HG02798 (cell line): ENCODE data around the gene DNAAF3.
"Not testable (repeated sequence)": the region's sequence is repeated elsewhere in the genome, so short reads cannot be mapped to it uniquely, and the experiment has no call there.

Source experiments
- ATAC-seq: cut with Tn5 transposase; IDR thresholded peaks from one replicate; pipeline ENCODE4 v1.9.1; 2021; ENCODE audit warnings: mild to moderate bottlenecking; ENCODE audit not compliant: unreplicated experiment, poor library complexity

DNAAF3 gene

DNA sequence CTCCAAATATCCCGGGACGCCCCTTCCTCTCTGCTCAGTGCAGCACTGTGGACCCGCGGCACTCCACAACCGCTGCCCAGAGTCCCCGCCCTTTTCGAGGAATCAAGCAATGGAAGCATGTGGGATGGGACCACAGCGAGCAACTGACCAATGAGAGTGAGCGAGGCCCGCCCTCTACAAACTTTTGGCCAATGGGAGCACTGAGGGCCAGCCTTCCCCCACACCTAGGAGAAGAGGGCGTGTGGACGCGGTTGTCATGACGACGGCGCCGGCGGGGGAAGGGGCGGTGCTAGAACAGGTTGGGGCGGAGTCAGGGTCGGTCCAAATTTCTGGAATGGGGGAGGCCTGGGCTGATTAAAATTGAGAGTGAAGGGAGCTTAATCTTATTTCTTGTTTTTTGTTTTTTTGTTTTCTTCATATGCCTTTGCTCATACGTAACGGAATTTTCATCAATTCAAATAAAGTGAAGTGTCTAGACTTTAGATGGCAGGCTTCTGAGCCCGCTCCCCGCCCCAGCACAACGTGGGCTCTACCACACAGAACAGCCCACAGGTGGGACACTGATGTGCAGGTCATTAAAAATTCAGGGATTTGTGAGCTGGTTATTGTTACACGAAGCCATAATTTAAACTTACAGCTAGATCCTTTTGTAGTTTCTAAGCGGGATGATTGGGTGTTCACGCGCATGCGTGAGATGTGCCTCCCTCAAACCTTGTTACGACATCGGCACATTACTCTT, at the start of gene DNAAF3:
TSS of gene DNAAF3 (minus strand) at position 84 of the 739 bp plus-strand sequence. CDS start 200 bp downstream, outside the sequence.
- ATAC-seq: peak; percentile 61

DNA sequence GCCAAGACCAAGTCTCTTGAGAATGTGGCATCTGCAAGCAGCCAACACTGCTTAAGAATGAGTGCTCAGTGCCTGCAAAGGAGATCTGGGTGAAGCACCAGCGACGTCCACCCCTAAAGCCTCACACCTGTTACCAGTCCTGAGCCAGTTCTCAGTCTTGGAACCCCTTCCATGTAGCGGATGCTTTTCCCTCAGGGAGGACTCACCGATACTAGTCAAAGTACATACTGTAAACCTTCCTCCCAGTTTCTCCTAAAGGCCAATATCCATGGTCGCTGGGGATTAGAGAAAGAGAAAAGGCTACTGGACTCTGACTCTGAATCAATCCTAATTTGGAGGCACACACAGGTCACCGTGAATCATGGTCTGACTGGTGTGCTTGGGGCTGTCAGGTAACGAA, 47.1 kb upstream of the DNAAF3 start:
- ATAC-seq: no peak

DNA sequence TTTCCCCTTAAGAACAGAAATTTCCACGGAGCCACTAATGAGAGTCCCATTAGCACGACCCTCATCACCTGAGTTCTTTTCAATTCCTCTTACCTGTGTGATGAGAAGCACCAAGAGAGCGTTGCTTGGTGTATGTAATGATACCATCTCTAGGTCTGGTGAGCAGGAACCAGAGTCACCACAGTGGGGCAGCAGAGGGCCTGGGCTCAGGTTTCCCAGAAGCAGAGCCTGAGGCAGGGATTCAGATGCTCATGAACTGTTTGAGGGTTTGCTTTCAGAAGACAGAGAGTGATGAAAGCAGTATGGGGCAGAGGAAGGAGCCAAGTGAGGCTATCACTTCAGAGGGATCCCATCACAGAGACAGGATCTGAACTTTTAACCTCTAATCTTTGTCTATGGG, 46.0 kb upstream of the DNAAF3 start:
- ATAC-seq: no peak

DNA sequence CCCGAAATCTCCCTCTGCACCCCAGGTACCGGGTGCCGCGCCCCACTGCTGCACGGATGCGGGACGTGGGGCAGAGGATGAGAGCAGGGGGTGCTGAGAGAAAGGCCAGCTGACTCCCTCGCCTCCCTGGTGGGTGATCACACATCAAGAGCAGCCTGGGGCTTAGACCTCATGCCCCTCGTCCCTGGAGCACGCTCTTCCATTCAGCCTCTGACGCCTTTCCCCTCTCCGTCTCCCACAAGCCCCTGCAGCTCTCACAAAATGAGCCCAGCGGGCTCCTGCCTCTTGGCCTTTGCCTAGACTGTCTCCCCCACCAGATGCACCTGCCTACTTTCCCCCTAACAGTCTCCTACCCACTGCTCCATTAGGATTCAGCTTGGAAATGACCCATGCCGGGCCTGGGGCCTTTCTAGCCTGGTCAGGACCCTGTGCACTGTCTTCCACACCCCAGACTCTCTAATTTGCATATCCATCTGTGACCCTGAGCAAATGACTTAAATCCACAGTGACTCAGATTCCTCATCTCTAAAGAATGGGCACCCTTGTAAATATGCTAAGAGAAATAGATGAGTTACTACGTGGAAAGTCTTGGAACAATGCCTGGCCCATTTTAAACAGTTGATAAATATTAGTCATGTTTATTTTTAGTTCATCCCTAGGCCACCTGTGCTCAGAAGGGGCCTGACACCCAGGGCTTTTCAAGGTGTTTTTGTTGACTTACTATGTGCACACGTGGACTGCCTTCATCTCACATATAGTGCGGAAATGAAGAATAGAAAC, 43.5 kb upstream of the DNAAF3 start:
- ATAC-seq: no peak

DNA sequence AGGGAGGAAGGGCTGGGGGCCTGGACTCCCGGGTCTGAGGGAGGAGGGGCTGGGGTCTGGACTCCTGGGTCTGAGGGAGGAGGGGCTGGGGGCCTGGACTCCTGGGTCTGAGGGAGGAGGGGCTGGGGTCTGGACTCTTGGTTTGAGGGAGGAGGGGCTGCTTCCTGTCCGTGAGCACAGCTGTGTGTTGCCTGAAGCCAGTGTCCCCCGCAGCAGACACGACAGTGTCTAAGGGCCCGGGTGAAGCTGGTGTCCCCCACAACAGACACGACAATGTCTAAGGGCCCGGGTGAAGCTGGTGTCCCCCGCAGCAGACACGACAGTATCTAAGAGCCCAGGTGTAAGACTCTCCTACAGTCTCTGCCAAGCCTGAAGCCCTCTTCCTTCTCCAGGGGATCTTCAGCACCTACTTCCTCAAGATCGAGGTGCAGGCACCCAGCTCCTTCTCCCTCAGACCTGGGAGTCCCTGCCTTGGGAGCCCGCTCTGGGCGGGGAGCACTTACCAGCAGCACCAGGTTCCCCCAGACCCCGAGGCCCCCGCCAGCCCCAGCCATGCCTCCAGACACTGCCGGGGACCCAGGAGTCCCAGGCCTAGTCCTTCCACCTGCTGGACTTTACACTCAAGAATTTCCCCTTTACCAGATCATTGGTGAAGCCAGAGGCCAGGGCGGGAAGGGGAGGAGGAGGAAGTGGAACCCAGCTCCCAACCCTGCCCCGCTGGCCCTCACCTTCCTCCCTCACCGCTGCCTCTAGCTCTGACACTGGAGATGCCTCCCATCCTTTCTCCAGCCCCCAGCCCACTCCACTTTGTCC, 42.7 kb upstream of the DNAAF3 start, which contains the start of gene PTPRH:
TSS of gene PTPRH (minus strand) at position 622 of the 813 bp plus-strand sequence. CDS start at position 554, 68 bp downstream.
- ATAC-seq: no peak

DNA sequence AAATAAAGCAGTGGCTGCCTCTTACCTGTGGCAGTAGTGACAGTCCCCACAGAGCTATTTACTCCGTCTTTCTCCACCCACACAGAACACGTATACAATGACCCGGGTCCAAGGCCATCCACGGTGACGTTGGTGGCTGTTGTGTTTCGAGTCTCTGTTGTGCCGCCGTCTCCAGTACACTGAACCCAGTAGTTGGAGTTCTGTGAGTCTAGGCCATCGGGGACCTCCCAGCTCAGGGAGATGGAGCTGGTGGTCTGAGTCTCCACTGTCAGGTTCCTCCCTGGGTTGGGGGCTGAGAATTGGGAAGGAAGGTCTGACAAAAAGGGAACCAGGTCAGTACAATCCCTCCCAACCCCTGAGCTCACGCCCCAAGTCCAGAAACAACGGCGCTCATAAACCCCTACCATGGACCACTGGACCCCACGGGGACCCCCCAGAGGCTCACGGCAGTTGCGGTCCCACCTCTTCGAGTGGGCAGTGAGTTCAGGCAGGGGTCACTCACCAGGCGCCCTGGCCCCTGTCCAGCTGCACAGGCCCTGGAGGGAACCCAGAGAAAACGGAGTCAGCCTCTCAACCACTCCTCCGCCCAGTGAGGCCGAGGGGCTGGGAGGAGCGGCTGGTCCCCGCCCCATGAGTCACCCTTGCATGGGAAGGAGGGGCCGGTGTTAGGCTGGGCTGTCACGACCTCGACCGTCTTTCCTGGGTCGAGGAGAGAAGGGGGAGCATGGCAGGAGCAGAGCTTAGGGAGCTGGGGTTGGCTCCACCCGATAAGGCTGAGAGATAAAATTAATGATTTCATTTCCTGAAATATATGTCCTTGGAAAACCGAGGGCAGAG, 40.5 kb upstream of the DNAAF3 start:
- ATAC-seq: no peak

DNA sequence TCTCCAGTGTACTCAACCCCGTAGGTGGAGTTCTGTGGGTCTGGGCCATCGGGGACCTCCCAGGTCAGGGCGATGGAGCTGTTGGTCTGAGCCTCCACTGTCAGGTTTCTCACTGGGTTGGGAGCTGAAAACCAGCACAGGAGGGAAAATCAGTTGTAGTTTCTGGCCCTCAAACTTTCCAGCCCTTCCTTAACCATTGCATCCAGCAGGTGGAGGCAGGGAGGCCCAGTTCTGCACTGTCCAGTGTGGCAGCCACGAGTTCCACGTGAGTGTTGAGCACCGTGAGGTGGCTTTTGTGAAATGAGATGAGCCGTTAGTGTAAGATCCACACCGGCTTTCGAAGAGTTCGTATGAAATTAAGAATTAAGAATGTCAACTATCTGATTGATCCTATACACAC, 35.8 kb upstream of the DNAAF3 start:
- not testable (repeated sequence) for ATAC-seq

DNA sequence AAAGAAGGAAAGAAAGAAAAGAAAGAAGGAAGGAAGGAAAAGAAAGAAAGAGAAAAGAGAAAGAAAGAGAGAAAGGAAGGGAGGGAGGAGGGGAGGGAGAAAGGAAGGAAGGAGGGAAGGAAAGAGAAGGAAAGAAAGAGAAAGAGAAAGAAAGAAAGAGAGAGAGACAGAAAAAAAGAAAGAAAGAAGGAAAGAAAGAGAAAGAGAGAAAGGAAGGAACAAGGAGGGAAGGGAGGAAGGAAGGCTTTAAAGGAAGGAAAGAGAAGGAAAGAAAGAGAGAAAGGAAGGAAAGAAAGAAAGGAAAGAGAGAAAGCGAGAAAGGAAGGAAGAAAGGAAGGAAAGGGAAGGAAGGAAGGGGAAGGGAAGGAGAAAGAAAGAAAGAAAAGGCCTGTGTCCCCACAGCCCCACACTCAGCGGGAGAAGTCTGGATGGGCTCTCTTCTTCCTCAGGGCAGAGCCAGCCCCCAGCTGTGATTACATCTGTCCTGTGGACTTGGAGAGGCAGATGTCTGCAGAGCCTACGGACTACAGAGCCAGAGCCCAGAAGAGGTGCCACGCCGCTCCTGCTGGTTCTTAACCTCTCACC, 33.3 kb upstream of the DNAAF3 start:
- no peak for ATAC-seq

DNA sequence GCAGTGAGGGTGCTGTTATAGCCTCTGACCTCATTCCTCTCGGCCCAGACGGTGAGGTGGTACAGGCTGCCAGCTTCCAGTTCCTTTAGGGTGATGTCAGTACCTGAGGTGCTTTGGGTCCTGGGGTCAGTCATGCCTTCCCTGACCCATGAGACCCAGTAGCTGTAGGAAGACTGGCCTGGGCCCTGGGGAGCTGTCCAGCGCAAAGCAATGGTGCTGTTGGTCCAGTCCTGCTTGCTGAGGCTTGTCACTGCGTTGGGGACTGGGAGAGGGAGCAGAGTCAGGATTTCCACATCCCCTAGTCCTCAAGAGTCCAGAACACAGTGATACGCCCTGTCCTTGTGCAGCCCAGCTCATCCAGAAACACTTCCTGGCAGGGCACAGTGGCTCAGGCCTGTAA, 32.2 kb upstream of the DNAAF3 start:
- no peak for ATAC-seq

DNA sequence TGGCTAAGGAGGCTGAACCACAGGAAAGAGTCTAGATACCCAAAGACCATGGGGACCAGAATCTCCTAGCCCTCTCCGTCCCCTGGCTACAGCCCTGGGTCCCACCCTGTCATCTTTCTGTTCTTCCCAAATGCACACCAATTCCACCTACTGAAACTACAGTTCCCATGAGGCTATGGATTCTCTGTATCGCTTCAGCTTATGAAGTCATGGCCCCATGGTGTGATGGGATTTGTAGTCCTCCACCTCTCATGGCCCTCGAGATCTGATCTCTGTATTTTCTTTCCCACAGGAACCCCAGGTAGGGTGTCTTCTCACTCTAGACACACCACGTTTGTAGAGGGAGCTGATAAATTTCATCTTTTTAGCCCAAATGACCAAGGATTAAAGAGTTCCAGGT, 31.1 kb upstream of the DNAAF3 start:
- no peak for ATAC-seq

DNA sequence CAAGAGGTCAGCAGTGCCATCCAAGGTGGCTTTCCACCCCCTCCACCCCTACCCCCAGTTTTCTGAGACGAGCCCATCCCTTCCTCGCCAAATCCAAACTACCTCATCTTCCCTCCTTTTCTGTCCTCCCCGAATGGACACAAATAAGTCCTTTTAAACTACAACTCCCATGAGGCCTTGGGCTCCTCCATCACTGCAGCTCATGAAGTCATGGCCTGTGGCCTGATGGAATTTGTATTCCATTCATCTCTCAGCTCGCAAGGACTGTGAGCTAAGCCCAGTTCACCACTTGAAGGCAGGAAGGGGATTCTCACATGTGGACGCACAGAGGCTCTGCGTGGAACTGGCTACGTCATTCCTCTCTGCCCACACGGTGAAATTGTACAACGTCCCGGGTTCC, 30.4 kb upstream of the DNAAF3 start:
- no peak for ATAC-seq

DNA sequence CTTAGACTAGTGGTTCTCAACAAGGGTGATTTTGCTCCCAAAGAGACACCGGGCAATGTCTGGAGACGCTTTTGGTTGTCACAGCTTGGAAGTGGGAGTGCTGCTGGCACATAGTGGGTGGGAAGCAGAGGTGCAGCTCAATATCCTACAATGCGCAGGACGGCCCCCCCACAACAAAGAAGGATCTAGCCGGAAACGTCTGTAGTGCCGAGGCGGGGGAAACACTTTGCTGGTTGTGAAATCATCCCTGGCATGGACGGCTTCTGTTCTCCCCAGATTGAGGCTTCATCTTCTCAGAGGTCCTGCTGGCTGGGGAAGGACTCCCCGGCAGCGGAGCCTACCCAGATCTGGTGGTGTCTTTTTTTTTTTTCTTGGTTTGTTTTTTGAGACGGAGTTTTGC, 27.1 kb upstream of the DNAAF3 start:
- no peak for ATAC-seq

DNA sequence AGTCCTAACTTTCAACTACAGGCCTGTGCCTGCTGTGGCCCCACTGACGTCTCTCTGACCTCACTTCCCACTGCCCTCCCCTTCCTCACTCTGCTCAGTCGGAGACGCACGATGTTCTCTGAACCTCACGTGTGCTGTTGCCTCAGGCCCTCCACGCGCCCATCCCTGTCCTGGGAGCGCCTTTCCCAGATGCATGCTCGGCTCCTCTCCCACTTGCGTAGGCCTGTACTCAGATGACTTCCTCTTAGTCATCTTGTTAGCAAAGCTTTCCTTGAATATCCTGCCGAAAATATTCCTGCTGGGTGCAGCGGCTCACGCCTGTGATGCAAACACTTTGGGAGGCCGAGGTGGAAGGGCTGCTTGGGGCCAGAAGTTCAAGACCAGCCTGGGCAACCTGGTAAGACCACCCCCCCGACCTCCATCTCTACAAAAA, 23.0 kb upstream of the DNAAF3 start:
- no peak for ATAC-seq

DNA sequence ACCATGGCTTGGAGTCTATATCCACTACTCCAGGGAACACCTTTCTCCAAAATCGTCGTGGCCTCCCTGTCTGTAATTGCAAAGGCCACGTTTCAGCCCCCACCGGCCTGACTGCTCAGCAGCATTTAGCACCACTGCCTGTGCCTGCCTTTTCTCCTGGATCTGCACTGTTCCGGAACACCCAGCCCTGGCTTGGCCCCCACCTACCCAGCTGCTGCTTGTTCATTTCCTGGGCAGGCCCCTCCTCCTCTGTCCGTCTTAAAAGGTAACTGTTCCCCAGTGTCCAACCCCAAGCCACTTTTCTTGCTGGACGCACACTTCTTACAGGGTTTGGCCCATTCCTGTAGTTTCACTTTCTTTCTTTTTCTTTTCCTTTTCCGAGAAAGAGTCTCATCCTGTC, 22.2 kb upstream of the DNAAF3 start:
- no peak for ATAC-seq

DNA sequence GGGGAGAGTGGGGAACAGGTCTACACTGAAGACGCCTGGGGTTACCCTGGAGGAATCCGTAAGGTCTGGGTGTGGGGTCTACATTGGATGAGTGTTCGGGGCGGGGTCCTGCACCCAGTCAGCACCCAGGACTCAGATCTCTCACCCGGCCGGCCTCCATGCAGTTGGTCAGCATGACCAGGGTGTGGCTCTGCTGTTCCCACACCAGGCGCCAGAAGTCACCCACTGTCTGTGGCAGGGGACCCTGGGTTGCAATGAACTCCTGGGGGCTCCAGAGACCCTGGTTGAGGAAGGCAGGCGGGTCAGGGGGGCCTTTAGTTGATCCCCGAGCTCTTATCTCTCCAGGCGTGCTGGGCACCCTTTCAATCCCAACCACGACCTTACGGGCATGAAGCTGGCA, 19.7 kb upstream of the DNAAF3 start:
- no peak for ATAC-seq

DNA sequence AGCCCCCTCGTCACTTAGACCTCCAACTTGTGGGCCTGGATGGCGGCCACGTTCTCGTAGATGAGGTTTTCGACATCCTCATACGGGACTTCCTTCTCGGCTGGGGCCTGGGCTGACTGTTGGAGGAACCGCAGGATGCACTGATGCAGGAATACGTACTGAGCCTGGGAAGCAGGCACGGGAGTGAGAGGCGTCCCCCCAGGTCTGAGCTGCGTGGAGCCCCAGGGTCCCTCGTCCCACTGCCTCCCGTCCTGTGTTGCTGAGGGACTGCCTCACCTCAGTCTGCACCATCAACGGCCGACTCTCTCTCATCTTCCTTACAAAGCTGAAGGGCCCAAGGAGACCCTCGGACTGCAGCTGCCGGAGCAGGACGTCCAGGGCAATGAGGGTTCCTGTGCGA, 15.3 kb upstream of the DNAAF3 start:
- ATAC-seq: no peak

DNA sequence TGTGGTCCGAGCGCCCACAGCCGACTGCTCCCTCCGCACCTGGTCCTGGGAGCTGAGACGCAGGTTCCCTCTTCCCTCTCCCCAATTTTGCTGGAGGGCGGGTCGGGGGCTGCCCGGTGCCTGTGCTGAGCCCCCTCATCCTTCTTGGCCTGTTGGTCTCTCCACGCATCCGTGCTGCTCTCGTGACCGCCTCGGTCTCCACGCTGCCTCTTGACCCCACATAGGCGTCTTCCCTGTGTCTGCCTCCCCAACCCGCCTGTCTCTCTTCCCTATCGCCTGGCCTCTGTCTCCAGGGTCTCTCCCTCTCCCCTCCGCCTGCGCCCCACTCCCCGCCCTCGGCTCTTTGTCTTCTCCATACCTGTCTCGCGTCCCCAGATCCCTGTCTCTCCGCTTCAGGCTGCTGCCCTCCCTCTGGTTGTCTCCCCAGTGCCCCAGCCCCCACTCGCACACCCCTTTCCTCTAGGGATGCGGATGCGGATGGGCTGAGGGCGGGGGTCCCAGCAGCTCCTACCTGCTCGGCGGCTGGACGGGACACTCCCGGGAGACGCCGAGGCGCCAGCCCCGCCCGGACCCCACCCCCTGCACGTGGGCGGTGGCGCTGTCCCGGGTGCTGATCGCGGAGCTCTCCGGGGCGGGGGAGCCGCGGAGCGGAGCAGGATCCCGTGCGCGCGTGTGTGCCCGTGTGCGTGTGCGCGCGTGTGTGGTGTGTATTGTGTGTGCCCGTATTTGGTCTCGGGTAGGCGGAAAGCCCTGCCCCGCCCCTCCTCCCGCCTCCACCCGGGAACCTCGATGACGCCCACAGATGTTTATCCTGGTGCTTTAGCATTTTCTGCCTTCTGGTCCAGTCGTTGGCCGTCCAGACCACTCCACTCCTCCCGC, 13.4 kb upstream of the DNAAF3 start, which contains the start of gene SYT5:
TSS of gene SYT5 (minus strand) at position 684 of the 879 bp plus-strand sequence. CDS start 1,248 bp downstream, outside the sequence.
- peak; percentile 23 for ATAC-seq

DNA sequence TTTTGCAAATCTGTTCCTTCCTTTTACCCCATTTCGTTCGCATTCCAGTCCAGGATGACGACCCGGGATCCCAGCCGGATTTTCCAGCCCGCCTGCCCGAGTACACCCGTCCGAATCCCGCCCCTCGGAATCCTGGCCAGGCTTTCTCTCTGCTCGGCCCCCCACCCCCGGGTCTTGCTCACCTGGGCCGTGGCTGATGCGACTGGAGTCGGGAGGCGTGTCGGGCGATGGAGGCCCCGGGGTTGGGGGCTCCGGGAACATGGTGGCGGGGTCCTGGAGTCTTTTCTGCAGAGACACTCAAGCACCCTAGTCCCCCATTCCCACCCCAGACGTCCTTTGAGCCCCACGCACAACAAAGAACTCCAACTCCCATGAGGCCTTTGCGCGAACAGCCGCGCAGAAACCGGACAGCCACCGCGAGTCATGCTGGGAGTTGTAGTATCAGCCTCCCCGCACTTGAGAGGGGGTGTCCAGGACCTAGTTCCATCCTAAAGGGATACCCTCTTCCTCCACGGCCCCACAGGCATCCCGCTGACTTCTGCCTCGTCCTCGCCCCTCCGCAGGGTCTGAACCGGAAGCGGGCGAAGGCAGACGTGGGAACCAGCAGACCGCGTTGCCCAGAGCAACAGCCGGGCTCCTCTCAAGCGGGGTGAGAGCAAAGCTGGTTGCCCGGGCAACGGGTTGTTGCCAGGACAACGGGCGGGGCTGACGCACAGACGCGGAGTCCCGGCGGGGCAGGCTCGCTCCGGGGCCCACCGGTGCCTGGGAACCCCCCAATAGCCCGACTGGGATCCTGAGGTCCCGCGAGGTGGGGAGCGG, 12.6 kb upstream of the DNAAF3 start:
- ATAC-seq: peak; percentile 74
